Fibroblast of skin of right quadriceps (primary cell): ENCODE measurements around the gene TRAFD1.

Source experiments
- DNase-seq: peaks from one replicate; pipeline ENCODE4 v3.0.0-alpha.2; 2013

The TRAFD1 gene

DNA sequence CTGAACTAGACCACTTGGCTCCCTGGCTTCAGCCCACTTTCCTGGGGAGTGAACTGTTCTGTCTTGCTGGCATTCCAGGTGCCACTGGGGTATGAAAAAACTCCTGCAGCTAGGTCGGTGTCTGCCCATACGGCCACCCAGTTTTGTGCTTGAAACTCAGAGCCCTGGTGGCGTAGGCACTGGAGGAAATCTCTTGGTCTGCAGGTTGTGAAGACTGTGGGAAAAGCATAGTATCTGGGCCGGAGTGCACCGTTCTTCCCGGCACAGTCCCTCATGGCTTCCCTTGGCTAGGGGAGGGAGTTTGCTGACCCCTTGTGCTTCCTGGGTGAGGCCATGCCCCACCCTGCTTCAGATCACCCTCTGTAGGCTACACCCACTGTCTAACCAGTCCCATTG is 33.8 kb downstream of the TRAFD1 start:
- no peak for DNase-seq

DNA sequence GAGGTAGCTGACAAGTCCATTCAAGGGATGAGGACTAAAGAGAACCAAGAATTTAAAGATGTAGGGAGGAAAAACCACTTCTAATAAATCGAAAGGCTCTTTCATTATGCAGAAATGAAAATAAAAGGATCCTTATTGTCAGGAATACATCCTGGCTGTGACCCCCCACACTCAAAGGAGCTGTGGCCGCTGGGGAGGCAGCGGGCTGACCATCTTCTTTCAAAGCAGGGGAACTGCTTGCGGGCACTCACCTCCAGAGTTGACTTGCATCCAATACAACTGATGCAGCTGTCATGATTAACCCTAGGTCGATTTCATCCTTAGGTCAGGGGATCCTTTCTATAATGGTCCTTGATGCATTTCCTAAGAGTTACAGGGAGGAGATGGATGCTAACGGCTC is 35.3 kb downstream of the TRAFD1 start:
- no peak for DNase-seq

DNA sequence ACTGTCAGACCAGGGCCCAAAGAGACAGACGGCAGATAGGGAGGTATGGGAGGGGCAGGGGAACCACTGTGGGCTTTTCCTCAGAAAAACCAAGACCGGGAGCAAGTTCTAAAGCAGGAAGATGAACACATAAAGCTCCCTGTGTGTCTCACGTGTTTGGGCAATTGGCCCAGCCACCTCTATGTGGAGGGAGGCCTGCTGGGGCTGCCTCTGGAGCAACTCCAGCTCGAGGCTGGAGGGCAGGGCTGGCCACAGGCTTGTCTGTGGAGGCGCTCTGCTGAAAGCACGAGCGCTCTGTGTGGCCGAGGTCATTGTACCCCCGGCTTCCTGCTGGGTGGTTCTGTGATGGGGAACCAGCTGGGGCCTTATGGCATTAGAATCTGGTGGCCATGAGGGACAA is 36.4 kb downstream of the TRAFD1 start:
- no peak for DNase-seq

DNA sequence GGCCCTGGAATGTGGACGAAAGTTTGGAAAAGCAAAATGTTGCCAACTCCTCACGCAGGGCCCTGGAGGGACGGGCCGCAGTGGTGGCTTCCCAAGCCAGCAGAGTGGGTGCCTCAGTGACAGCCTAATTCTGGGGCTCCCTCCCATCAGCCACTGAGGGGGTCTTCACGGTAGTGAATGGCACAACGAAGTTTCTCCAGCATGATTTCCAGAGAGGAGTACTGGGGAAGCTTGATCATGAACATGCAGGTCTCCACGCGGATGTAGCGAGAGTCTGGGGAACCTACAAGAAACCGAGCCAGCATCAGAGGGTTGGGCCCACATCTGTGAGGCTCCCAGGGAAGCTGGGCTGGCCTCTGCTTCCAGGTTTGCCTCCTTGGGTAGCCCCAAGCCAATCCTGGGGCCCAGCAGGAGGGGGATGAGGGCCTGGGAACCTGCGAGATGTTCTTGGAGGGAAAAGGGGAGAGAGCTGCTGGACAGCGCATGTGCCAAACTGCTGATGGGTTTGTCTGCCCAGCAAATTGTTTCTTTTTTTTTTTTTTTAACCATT is 37.0 kb downstream of the TRAFD1 start:
- DNase-seq, result no peak

DNA sequence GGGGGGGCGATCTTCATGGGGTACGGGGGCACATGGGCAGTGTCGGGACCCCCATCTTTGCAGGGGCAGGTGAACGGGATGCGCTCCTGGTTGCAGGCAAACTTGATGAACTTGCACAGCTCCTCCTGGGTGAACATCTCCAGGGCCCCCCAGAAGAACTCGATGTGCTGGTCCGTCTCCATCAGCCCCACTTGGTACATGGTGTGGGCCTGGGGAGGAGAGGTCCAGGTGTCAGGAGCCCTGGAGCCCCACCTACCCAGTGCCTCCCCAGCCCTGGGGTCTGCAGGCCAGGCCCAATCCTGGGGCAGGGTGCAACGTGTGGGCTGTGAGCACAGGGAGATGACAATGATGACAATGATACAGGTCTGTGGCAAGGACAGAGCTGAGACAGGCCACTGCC is 37.7 kb downstream of the TRAFD1 start:
- no peak for DNase-seq

DNA sequence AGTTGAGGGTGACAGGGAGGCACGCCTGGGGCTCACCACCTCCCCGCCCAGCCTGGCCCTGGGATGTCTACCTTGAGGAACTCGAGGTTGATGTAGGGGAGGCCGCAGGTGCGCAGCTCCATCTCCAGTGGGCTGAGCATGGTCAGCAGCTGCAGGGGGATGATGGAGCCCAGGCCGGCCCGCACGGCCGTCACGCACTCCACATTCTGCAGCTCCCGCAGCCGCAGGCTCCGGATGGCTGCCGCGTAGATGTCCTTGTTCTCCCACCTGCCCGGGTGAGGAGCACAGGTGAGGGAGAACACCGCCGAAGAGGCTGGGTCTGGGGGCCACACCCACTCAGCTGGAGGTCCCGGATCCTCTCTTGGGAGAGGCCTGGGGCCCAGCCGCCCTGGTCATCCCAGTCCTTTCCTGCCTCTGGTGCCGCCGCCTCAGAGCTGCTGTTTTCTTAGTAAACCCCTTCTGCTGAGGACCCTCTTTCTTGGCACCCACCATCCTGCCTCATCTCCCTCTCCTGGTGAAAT is 38.2 kb downstream of the TRAFD1 start:
- DNase-seq, result no peak

DNA sequence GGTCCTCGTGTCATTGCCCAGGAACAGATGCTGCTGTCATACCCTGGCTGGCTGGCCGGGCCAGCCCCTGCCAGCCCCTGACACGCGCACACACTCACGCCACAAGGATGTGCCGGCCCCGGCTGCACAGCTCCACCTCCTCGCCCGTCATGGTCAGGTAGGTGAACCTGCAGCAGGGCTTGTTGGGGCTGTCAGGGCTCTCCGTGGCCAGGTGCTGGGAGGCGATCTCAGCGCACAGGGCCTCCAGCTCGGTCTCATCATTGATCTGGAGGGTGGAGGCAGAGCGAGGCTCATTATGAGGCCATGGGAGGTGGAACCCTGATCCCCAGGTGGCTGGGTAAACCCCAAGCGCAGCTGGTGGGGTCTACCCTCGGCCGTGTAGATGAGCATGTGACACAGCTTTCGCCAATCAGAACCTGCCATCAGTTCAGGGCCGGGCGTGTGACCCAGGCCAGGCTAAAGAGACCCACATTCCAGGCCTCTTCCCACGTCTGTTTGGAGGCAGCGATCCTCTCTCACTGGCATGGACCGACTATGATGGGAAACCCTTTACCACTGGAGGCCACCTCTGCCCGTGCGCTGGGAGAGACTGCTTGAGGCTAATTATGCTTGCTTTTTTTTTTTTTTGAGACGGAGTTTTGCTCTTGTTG is 38.8 kb downstream of the TRAFD1 start:
- no peak for DNase-seq

DNA sequence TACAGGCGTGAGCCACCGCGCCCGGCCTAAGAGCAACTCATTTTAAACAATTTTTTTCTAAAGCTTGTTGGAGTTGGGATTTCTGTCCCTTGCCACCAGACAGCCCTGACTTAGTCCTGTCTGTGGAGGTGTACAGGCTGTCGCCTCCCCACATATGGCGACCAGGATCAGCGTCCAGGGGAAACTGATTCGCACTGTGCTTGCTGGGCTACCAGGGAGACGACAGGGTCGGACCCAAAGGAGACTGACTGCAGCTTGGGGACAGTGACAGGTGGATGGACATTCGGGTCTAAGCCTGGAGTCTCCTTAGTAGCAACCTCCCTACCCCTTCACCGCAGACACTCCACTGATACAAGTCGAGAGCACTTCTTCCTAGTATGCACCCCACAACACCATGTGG is 40.3 kb downstream of the TRAFD1 start:
- no peak for DNase-seq

DNA sequence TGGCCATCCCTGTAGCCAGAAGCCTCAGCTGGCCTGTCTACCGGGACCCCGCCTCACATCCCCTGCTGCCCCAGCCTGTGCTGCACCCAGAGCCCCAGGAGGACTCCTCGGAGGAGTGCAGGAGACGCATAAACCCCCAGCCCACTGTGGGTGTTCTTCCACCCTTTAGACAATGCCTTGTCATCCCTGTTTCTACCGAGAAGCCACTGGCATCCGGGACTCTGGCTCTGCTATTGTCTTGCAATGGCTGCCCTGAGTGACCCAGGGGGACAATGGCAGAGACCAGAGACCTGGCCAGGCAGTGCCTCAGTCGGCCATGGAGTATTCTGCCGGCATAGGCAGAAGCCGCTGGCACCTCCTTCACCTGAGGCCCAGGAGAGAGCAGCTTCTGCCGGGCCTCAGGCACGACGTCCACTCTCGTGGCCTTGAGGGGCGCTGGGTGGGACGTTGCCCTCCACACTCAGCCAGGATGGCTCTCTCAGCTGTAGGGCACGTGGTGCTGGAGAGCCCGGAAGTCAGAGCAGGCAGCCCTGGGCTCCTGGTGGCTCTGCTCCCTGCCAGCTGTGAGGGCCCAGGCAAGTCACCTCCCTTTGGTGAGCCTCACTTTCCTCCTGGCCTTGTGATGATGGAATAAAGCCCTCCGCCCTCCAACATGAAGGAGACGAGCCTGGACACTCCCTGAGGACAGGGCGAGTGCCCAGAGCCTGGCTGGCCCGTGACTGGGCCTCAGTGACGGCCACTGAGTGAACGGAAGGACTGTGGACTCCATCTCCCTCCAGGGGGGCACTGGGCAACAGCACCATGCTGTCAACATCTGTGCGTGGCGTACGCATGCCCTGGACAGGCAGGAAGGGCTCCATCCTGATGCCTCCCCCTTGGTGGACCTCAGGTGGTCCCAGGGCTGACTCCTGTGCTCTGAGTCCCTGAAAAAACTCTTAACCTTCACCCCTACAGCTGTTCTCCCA is 41.0 kb downstream of the TRAFD1 start:
- DNase-seq, result no peak

DNA sequence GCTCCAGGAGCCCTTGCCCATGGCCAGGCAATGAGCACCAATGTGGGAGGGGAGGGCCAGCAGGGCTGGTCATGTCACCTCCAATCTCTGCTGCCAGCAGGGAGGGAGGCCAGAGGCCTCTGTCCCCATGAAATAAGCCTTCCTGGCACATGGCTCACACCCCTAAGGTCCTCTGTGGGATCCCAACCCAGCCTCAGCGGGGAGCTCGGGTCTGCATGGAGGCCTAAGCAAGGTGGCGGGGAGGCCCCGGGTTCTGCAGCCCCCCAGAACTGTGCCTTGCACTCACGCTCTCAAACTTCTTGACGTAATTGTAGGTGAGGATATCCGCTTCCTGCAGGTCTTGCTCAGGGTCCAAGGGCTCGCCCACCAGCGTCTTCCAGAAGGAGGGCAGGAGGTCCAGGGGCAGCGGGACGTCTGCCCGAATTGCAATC is 41.7 kb downstream of the TRAFD1 start:
- DNase-seq, result no peak

DNA sequence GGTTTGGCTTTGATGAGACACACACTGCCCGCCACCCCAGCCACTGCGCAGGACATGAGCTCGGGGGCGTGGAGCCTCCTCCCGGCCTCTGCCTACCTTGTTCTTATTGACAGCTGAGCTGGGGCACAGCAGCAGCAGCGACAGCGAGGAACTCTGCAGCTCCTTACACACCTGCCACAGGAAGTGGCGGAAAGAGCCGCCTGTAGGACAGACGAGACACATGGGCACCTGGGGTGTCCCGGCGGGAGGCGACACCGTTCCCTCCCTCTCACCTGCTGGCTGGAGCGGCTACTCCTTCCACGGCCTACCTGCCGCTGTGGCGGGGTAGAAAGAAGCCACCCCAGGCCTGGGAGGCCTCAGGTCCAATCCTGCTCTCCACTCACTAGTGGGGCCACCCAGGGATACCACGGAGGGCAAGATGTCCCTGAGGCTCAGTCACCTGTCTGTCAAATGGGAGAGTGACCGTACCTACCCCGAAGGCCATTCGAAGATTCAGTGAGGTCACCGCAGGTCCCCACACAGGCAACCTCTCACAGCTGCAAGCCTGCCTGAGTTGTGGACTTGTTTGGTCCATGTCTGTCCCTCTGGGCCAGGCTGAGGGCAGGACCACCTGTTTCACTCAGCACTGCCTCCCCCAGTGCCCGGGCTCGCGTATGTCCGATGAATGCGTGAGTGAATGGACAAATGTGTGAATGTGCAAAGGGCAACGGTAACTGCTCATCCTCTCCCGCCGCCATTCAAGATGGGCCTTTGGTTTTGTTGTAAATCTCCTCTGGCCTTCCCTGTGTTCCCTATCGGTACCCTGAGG is 42.6 kb downstream of the TRAFD1 start:
- DNase-seq, result no peak

DNA sequence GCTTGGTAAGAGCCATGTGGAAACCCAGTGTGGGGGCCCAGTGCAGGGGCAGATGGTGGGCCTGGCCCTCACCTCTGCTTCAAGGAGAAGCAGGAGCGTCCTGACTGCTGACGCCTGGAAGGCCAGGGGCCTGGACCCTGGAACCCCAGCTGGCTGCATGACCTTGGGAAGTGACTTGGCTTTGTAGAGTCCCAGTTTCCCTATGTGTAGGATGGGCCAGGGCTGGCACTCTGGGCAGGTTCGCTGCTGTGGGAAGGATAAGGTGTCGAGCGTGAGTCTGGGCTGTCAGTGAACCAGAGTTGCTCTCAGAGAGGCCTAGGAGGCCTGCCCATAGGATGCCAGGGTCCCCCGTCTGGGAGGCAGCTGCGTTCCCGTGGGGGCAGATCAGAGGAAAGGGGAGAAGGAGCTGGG is 43.2 kb downstream of the TRAFD1 start:
- no peak for DNase-seq

DNA sequence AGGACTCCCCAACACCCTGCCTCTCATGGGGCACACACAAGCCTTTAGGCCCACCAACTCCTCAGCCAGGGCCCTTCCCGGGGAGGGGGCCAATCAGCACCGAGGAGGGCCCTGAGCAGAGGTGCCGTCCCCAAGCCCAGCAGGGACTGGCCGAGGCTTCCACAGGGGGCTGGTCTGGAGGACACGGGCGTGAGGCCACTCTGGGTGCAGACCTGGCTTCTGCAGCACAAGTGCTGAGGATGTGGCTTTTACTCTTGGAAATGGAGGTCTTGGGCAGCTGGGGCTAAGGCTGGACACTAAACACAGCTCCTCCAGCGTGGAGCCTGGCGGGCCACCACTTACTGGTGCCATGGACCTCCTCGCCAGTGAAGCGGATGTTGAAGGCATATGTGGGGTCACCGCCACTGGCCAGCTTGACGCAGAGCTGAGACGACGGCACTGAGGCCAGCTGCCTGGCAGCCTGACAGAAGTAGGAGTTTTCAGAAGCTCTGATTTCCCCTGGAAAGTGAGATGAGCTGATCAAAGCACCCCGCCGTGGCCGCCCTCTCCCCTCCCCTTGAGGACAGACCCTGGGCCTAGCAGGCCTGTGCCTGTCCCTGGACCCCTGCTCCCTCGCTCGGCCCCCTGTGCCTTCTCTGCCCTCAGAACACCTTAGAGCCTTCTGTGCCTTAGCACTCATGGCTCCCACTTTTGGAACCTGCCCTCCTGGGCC is 44.0 kb downstream of the TRAFD1 start:
- no peak for DNase-seq

DNA sequence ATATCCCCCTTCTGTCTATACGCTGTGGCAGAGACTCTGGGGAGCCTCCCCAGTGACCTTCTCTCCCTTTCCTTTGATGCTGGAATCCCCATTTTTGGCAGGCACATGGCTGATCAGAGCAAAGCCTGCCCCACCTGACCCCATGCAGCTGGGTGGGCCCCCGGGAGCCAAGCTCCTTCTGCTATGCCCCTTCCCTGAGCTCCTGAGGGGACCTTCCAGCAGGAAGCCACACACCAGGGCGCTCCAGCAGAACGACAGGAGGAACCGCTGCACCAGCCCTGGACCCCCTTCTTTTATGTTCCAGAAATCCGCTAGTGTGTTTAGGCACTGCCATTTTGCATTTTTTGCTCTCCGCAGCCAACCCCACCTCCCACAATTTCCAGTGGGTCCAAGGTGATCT is 44.6 kb downstream of the TRAFD1 start:
- DNase-seq, result no peak

DNA sequence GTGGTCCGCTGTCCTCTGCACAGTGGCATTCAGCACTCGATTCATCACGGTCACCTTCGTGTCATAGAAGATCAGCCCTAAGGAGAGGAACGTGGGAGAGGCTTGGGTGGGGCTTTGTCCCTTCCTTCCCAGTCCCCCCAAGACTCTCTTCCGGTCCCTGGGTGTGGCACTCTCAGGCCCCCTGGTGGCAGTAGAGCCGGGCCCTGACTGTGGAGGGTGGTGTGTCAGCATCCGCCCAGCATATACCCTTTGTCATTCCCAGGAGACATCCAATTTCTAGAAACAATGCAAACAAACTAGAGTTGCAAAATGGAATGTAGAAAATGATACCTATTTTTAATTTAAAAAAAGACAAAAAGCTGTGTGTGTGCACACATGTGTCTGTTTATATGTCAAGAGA is 45.0 kb downstream of the TRAFD1 start:
- peak; percentile 10 for DNase-seq

DNA sequence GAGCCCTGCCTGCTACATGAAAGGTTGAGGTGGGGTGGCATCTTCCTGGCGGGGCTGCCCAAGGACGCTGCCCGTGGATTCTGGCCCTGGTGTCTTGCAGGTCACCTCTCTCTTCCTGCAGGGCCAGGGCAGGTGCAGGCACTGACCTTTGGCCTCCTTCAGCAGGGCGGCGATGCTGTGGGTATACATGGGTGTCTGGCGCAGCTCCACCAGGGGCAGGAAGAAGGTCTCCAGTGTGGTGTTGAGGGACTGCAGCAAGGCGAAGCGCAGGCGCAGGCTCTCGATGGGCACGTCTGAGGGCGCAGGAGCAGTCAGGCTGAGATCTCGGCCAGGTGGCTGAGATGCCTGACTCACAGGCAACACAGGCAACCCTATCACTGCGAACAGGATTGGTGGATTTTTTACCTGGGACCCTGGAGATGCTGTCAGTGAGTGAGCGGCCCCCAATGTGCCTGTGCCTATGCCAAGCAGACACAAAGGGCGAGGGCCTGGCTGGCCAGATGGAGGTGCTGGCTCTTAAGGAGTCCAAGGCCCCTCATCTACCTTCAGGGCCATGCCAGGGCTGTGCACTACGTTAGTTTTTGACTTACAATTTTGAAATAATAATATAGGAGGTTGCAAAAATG is 45.7 kb downstream of the TRAFD1 start:
- no peak for DNase-seq

DNA sequence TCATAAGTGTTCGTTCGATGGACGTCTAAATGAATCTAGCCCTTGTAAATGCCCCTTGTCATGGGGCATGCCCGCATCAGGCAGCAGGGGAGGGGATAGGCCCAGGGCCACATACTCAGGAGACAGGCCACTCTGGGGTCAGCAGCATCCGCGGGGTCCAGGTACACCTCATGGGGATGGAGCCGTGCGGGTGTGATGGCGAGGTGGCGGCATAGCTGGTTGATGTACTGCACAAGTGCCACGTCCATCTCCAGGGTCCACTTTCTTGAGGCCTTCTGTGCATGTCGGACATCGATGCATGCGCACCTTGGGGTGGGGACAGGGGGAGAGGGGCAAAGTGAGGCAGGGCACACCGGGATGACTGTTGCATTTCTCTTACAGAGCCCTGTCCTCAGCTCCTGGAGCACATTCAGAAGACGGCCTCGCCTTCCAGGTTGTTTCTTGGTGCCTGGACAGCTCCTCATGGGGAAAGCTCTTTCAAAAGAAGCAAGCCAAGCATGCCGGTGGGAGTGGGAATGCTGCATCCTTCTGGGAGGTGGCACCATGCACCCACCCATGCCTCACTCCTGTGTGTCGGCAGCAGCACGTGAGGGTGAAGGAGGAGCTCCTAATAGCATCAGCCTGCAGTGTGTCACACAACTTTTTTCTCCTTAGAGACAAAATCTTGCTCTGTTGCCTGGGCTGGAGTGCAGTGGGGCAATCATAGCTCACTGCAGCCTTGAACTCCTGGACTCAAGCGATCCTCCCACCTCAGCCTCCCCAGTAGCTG is 47.4 kb downstream of the TRAFD1 start:
- DNase-seq, result no peak

DNA sequence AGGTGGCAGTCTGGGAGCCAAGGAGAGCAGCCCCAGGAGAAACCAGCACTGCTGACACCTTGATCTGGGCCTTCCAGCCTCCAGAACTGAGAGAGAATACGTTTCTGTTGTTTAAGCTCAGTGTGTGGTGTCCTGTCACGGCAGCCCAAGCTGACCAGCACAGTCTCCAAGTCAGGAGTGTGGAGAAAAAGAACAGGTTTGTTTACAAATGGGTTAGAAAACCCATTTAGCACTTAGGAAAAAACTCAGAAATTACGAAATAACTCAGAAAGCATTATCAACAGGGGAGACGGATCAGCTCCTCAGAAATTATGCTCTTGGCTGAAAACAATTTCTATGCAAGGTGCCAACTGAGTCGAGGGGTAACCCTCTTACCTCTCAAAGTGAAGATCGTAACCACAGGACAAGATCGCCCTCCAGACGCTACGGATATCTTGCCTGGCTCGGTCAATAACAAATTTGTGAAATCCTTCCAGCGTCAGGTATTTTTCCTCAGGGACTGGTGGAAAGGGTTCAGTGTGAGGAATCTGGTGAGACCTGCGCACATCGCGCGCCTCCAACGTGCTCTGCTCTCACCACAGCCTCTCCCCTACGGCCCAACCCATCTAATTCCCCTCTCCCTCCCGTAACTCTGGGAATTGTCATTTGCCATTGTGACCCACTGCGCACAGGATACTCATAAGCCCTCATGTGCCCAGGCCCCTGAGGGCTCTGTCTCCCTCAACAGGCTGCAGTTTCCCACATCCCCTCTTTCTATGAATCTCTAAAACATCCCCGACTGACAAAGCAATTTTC is 50.2 kb downstream of the TRAFD1 start:
- no peak for DNase-seq

DNA sequence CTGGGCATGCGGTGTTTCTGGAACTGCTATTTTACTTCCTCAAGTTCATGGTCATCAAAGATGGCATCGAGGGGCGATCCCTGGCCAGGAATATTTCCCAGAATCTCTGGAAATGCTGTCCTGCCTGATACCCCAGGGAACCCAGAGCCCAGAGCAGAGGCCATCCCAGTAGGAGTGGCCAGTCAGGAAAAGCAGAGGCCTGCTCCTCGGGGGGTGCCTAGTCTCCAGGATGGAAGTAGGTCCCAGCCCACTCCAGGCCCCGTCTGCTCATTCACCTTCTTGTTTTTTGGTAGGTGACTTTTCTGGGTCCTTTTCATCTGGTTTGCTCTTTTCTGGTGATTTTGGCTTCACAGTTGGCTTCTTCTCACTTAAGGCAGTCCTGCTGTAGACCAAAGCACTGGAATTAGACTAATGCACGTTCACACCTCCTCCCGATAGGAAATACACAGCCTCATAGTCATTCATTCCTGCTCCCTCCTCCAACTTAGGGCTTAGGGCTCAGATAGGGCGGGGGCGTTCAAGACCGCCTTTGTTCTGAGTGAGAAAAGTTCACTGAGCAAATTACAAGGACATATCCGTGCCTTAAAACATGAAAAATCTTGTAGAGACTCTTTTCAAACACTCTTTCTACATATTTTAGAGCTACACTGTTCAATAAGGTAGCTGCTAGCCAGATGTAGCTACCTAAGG is 51.1 kb downstream of the TRAFD1 start:
- no peak for DNase-seq
